Measurements from ENCODE around the gene DYNLT1.
A peak's percentile ranks its signal among the peaks of the same experiment; 100 is the strongest.

DYNLT1 gene

DNA sequence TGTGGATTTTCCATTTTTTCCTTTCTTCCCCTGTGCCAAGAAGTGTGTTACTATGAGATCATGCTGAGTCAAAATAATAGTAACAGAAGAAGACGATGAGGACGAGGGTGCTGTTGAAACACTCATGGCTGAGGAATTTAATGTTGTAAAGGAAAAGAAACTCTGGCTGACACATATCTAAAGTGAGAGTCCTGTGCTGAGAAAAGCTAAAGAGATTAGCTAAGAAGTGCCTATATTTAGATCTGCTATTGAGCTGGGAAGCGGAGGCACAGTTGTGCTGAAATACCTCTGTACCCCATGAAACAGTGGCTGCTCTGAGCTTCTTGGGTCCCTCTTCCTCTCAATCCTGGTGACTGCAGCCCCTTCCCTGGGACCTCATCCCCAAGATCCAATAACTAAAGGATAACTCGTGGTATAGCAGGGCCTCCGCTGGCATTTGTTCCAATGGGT, 4.2 kb upstream of the DYNLT1 start:
- Histone ChIP-seq H3K27ac (ENCODE audit: low read depth, low read length) (no peak overlapping the region), H3K4me3 (ENCODE audit: low read depth, low read length) (no peak overlapping the region), H3K27me3 (ENCODE audit: control insufficient read depth, insufficient read depth, low read length) (peaks cover 18% of the 10 kb centered on the region), H3K36me3 (ENCODE audit: control insufficient read depth, insufficient read depth, low read length) (no peaks in the 10 kb centered on the region), H3K9me3 (ENCODE audit: control insufficient read depth, insufficient read depth, low read depth, low read length) (no peaks in the 10 kb centered on the region), H3K4me1 (ENCODE audit: control insufficient read depth, insufficient read depth, low read length) (peaks cover 3% of the 10 kb centered on the region; the same call in 1 of the 2 replicates), H3K9ac (ENCODE audit: low read length) (no peak overlapping the region)

DNA sequence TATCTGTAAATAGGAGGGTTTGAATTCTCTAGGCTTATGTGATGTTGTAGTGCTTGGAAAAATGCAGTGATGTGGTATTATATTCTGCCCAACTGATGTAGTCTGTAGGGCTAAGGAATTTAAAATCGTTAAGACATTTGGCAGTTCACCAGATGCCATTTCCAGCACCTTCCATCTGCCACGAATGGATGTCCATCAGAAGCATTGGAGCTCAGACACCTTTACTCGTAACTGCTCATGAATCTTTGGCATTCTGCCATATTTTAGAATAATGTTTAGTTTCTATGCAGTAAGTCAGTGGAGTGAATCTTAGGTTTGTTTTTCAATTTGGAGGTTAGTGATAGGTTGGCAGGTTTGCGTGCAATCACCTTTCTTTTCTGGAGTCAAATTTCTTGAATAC, 3.0 kb upstream of the DYNLT1 start:
- H3K4me3 ChIP-seq (ENCODE audit: low read depth, low read length): no peak overlapping the region
- H3K27ac ChIP-seq (ENCODE audit: low read depth, low read length): no peak overlapping the region
- no peaks in the 10 kb centered on the region for H3K9me3 ChIP-seq (ENCODE audit: control insufficient read depth, insufficient read depth, low read depth, low read length)
- H3K36me3 ChIP-seq (ENCODE audit: control insufficient read depth, insufficient read depth, low read length): no peaks in the 10 kb centered on the region
- peaks cover 5% of the 10 kb centered on the region; the same call in 1 of the 2 replicates for H3K4me1 ChIP-seq (ENCODE audit: control insufficient read depth, insufficient read depth, low read length)
- no peak overlapping the region for H3K9ac ChIP-seq (ENCODE audit: low read length)
- H3K27me3 ChIP-seq (ENCODE audit: control insufficient read depth, insufficient read depth, low read length): peaks cover 18% of the 10 kb centered on the region

DNA sequence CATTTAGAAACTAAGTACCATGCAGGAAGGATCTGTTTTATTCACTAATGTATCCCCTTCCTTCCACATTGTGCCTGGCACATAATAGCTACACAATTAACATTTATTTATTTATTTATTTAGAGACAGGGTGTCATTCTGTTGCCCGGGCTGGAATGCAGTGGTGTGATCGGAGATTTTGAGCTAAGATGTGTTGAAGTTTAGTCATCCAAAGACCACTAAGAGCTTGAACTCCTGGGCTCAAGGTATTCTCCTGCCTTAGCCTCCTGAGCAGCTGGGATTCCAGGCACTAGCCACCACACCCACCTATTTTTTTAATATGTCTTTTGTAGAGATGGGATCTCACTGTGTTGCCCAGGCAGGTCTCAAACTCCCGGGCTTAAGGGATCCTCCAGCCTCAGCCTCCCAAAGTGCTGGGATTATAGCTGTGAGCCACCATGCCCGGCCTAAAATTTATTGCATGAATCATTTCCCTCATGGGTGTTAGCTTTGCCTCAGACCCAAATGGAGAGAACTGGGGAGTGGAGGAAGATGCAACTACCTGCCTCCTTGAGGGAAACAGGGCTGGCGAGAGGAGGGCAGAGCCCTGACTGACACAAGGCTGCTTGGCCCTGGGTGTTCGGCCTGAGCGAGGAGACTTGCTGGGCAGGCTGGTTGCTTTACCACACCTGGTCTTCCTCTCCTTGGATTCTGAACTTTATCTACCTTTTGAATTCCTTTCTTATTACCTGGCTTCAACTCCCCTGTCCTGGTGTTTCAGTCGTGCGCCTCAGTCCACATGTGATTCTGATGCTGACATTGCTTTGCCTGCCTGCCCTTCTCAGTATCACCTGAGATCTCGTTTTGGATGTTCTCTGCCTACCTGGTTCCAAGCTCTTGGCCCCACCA, 1.7 kb upstream of the DYNLT1 start:
- Histone ChIP-seq H3K36me3 (ENCODE audit: control insufficient read depth, insufficient read depth, low read length) (no peaks in the 10 kb centered on the region), H3K27me3 (ENCODE audit: control insufficient read depth, insufficient read depth, low read length) (peaks cover 18% of the 10 kb centered on the region), H3K4me3 (ENCODE audit: low read depth, low read length) (no peak overlapping the region), H3K9ac (ENCODE audit: low read length) (no peak overlapping the region), H3K27ac (ENCODE audit: low read depth, low read length) (no peak overlapping the region), H3K4me1 (ENCODE audit: control insufficient read depth, insufficient read depth, low read length) (peaks cover 9% of the 10 kb centered on the region; the same call in 1 of the 2 replicates), H3K9me3 (ENCODE audit: control insufficient read depth, insufficient read depth, low read depth, low read length) (no peaks in the 10 kb centered on the region)

DNA sequence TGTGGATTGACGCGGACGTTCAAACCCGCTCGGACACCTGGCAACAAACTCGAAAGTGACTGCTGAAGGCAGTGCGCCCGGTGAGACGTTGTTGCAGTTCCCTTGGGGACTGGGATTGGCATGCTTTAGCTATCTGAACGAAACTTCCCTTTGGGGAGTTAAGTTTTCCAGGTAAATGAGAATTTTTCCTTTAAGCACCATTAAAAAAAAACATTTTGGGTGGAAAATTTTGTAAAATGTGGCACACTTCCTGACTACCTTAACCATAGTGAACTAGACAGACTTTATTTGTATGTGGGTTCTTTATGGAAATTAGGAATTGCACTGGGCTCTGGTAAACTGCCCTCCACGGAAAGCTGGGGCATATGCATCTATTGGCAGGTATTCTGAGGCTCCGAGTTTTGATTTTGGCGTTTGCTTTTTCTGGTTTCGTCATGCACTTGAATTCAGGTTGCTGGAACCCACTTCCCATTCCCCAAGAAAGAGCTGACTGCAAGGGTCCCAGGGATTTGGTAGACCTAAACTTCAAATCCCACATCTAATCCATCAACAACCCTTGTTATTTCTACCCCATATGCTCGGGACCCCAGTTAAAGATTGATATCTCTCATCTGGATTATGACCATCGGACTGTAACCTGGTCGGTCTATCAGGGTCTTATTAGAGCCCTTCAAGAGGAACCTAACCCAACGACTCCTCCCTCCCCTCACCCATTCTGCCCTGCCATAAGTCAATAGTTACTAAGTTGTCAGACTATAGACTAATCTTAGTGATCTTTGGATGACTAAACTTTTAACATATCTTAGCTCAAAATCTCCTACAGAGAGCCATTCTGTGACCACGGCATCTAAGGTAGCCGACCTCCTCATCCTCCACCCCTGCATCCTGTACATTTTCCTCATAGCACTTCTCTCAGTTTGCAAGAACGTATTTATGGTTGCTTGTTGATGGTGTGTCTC, 800 bp upstream of the DYNLT1 start:
- H3K9ac ChIP-seq (ENCODE audit: low read length): peak overlapping the region; percentile 34
- H3K36me3 ChIP-seq (ENCODE audit: control insufficient read depth, insufficient read depth, low read length): no peaks in the 10 kb centered on the region
- H3K4me1 ChIP-seq (ENCODE audit: control insufficient read depth, insufficient read depth, low read length): peaks cover 9% of the 10 kb centered on the region; the same call in 1 of the 2 replicates
- H3K27me3 ChIP-seq (ENCODE audit: control insufficient read depth, insufficient read depth, low read length): peaks cover 18% of the 10 kb centered on the region
- no peak overlapping the region for H3K27ac ChIP-seq (ENCODE audit: low read depth, low read length)
- peak overlapping the region; percentile 96 for H3K4me3 ChIP-seq (ENCODE audit: low read depth, low read length)
- H3K9me3 ChIP-seq (ENCODE audit: control insufficient read depth, insufficient read depth, low read depth, low read length): no peaks in the 10 kb centered on the region

DNA sequence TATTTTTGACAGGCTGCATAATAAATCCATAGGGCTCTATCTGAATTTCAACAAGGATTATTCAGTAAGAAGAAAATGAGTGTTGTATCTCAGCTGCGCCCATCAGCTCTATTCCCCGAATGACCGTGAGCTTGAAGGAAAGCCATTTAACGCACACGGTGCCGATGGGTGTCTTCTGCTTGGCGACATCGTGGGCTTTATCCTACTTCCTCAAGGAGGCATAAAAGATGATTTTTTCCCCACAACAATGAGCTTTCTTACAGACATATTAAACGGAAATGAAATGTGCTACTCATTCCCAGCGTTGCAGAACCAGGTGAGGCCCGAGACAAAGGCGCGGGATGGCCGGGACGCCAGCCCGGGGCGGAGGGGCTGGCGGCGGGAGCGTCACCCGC, 710 bp downstream of the DYNLT1 start:
- Histone ChIP-seq H3K4me1 (ENCODE audit: control insufficient read depth, insufficient read depth, low read length) (peaks cover 12% of the 10 kb centered on the region; the same call in 1 of the 2 replicates), H3K27me3 (ENCODE audit: control insufficient read depth, insufficient read depth, low read length) (peaks cover 18% of the 10 kb centered on the region), H3K27ac (ENCODE audit: low read depth, low read length) (peak overlapping the region; percentile 91)

DNA sequence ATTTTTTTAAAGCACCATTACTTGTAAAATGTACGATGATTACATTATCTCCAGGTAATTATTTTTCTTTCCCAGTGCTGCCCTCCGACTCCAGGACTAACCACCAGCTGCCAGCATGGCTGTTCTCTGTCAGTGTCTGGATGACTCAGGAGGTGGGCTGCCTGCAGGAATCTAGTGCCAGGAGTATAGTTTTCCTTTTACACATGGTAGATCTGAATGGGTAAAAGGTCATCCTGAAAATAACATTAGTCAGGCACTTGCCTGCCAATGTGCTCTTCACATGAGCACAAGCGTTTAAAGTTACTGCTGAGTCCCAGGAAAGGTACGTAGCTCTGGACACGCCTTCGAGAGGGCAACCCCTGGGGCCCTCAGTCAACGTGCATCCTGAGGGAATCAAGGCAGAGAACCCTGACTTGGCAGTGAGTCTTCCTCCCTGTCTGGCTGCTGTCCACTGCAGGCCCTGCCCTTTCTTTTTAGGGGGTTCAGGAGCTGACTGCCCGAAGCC, 2.4 kb downstream of the DYNLT1 start:
- H3K4me3 ChIP-seq (ENCODE audit: low read depth, low read length): 0 out of 2 replicates have a peak overlapping the region, but pooled peaks have one; percentile 8

More for the DNA sequence above, 710 bp downstream of the DYNLT1 start:
- Histone ChIP-seq H3K9me3 (ENCODE audit: control insufficient read depth, insufficient read depth, low read depth, low read length) (no peaks in the 10 kb centered on the region), H3K4me3 (ENCODE audit: low read depth, low read length) (peak overlapping the region; percentile 96), H3K9ac (ENCODE audit: low read length) (peak overlapping the region; percentile 98), H3K36me3 (ENCODE audit: control insufficient read depth, insufficient read depth, low read length) (0 out of 2 replicates have a peak, but pooled peaks cover 8% of the 10 kb centered on the region)

DNA sequence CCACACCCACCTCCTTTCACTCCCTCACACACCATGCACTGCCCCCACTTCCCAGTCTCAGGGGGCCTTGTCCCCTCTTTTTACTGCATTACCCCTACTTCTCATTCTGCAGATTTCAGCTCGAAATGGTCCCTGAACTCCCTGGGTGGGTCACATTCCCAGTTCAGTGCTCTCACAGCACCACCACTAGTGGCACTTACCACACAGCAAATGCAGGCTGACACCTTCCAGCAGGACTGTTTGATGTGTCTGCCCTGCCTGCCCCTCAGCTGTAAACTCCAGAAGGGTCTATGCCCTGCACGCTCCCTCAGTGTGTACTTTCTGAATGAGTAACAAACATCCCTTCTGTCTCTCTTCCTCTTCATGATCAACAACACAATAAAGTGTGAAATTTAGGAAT, 4.0 kb downstream of the DYNLT1 start:
- peaks cover 28% of the 10 kb centered on the region for H3K36me3 ChIP-seq (ENCODE audit: control insufficient read depth, insufficient read depth, low read length)
- H3K9me3 ChIP-seq (ENCODE audit: control insufficient read depth, insufficient read depth, low read depth, low read length): no peaks in the 10 kb centered on the region
- no peak overlapping the region for H3K9ac ChIP-seq (ENCODE audit: low read length)
- H3K4me3 ChIP-seq (ENCODE audit: low read depth, low read length): no peak overlapping the region
- peaks cover 4% of the 10 kb centered on the region for H3K27me3 ChIP-seq (ENCODE audit: control insufficient read depth, insufficient read depth, low read length)
- peaks cover 12% of the 10 kb centered on the region; the same call in 1 of the 2 replicates for H3K4me1 ChIP-seq (ENCODE audit: control insufficient read depth, insufficient read depth, low read length)
- H3K27ac ChIP-seq (ENCODE audit: low read depth, low read length): no peak overlapping the region

More for the DNA sequence above, 2.4 kb downstream of the DYNLT1 start:
- Histone ChIP-seq H3K9me3 (ENCODE audit: control insufficient read depth, insufficient read depth, low read depth, low read length) (no peaks in the 10 kb centered on the region), H3K27ac (ENCODE audit: low read depth, low read length) (no peak overlapping the region), H3K36me3 (ENCODE audit: control insufficient read depth, insufficient read depth, low read length) (peaks cover 15% of the 10 kb centered on the region), H3K4me1 (ENCODE audit: control insufficient read depth, insufficient read depth, low read length) (peaks cover 12% of the 10 kb centered on the region; the same call in 1 of the 2 replicates), H3K9ac (ENCODE audit: low read length) (no peak overlapping the region), H3K27me3 (ENCODE audit: control insufficient read depth, insufficient read depth, low read length) (peaks cover 16% of the 10 kb centered on the region)

DNA sequence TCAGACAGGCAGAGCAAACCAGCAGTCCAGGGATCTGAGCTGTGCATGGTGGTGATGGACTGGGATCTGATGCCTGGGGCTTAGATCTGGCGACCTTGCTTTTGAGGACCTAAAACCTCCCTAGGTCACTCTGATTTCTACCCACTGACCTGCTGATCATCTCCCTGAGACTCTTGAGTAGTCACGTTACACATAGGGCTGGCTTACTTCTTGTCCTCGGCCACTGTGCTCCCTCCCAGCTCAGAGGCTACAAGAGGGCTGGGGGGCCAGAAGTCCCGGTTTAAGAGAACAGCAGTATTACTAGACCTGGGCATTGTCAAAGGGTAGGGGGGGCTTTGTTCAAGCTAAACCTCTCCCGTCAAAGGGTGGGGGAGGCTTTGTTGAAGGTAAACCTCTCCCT, 5.5 kb downstream of the DYNLT1 start:
- Histone ChIP-seq H3K27me3 (ENCODE audit: control insufficient read depth, insufficient read depth, low read length) (no peaks in the 10 kb centered on the region), H3K9me3 (ENCODE audit: control insufficient read depth, insufficient read depth, low read depth, low read length) (no peaks in the 10 kb centered on the region), H3K36me3 (ENCODE audit: control insufficient read depth, insufficient read depth, low read length) (peaks cover 41% of the 10 kb centered on the region), H3K27ac (ENCODE audit: low read depth, low read length) (no peak overlapping the region), H3K4me3 (ENCODE audit: low read depth, low read length) (no peak overlapping the region), H3K4me1 (ENCODE audit: control insufficient read depth, insufficient read depth, low read length) (peaks cover 12% of the 10 kb centered on the region; the same call in 1 of the 2 replicates), H3K9ac (ENCODE audit: low read length) (no peak overlapping the region)

DNA sequence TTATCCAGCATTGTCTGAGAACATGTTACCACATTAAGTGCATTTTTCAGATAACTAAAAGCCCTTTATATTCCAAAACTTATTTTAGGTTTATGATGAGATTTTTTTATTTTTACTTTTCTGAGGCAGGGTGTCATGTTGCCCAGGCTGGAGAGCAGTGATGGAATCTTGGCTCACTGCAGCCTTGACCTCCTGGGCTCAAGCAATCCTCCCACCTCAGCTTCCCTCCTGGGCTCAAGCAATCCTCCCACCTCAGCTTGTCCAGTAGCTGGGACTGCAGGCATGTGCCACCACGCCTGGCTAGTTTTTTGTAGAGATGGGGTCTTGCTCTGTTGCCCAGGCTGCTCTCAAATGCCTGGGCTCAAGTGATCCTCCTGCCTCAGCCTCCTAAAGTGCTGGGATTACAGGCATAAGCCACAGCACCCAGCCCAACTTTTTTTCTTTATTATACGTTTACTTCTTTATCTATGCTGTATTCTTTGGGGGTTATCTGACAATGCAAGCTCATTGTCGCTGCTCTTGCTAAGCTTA, 6.2 kb downstream of the DYNLT1 start:
- Histone ChIP-seq H3K9ac (ENCODE audit: low read length) (no peak overlapping the region), H3K27ac (ENCODE audit: low read depth, low read length) (no peak overlapping the region), H3K36me3 (ENCODE audit: control insufficient read depth, insufficient read depth, low read length) (peaks cover 47% of the 10 kb centered on the region), H3K27me3 (ENCODE audit: control insufficient read depth, insufficient read depth, low read length) (no peaks in the 10 kb centered on the region), H3K4me3 (ENCODE audit: low read depth, low read length) (no peak overlapping the region), H3K4me1 (ENCODE audit: control insufficient read depth, insufficient read depth, low read length) (peaks cover 12% of the 10 kb centered on the region; the same call in 1 of the 2 replicates), H3K9me3 (ENCODE audit: control insufficient read depth, insufficient read depth, low read depth, low read length) (no peaks in the 10 kb centered on the region)

DNA sequence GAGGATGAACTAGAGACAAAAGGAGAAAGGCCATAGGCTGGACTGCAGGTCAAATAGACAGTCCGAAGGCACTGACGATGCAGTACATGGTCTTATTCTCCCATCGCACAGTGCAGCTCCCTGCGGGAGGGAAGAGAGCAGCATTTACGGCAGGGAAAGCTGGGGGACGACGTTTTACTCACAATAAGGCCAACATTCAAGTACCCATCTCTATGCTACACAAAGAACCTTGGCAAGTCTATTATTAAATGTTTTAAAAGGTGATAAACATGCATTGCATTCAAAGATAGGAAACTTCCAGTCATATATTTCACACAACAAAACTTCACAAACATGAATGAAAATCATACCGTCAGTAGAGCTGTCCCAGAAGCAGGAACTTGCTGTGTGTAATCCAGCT, 7.8 kb downstream of the DYNLT1 start:
- Histone ChIP-seq H3K27me3 (ENCODE audit: control insufficient read depth, insufficient read depth, low read length) (no peaks in the 10 kb centered on the region), H3K4me1 (ENCODE audit: control insufficient read depth, insufficient read depth, low read length) (peaks cover 3% of the 10 kb centered on the region; the same call in 1 of the 2 replicates), H3K36me3 (ENCODE audit: control insufficient read depth, insufficient read depth, low read length) (peaks cover 61% of the 10 kb centered on the region), H3K27ac (ENCODE audit: low read depth, low read length) (no peak overlapping the region), H3K9ac (ENCODE audit: low read length) (no peak overlapping the region), H3K9me3 (ENCODE audit: control insufficient read depth, insufficient read depth, low read depth, low read length) (no peaks in the 10 kb centered on the region), H3K4me3 (ENCODE audit: low read depth, low read length) (no peak overlapping the region)

All from HUES6 (cell line).